Right cardiac atrium (tissue), 5 donors: ENCODE results near the gene LIMCH1. TPM values are rescaled to one million over a fixed set of nuclear protein-coding genes. Genes with fewer than 3 reads are reported as not detected.
A peak's percentile ranks its signal among the peaks of the same experiment; 100 is the strongest.

Source experiments
- ATAC-seq, 2 donors: fragments of 200-7000 bp; cut with Tn5 transposase; one replicate each; pipeline versions ENCODE4 v1.8.0 to v1.9.1; 2020; ENCODE audit warnings: moderate library complexity in 2 of 2, mild to moderate bottlenecking in 1 of 2
- DNase-seq, 3 donors: peaks; one replicate each; pipeline ENCODE4 v3.0.0-alpha.2; 2020
- H3K27ac ChIP-seq: one replicate; pipeline ENCODE4 v1.5.1; 2013; ENCODE audit warnings: mild to moderate bottlenecking, low read length, control low read depth, moderate library complexity
- H3K27me3 ChIP-seq: one replicate; pipeline ENCODE4 v1.6.1; 2013; ENCODE audit not compliant: control insufficient read depth, insufficient read depth
- H3K4me1 ChIP-seq: one replicate; pipeline ENCODE4 v1.6.1; 2013; ENCODE audit warnings: low read length; ENCODE audit not compliant: control insufficient read depth, insufficient read depth
- H3K4me3 ChIP-seq: one replicate; pipeline ENCODE4 v1.5.1; 2013; ENCODE audit warnings: low read length, control low read depth
- H3K9me3 ChIP-seq: one replicate; pipeline ENCODE4 v1.6.1; 2013; ENCODE audit warnings: low read length; ENCODE audit not compliant: control insufficient read depth
- WGBS: extraction: QIAGEN DNeasy Blood & Tissue Kit; methylation state at CpG from one replicate; pipeline ENCODE4 v1.1.7; 2013; 5-methylcytosine and 5-hydroxymethylcytosine counted together
- intact Hi-C, 4 donors: fragments of 100-400 bp; cut with DNase I; formaldehyde crosslinking; loops; one replicate each; pipeline versions ENCODE4 v1.11.0 to v1.14.0; 2022 to 2023
- polyA plus RNA-seq: library from polyadenylated mRNA; stranded (reverse); fragments of 200-250 nt; gene quantifications from one replicate; pipeline ENCODE4 v1.2.3, GENCODE V29; 2013
- total RNA-seq, 4 donors: library from RNA; stranded (reverse); fragmentation: NEBNext Ultra II Directional; extraction: Animal tissue kit (Norgen Biotek cat#: 25700); gene quantifications; one replicate each; pipeline ENCODE4 v1.2.1, GENCODE V29; 2021
- donor health status: healthy with polysubstance abuse.
- donor health status: DM: no; HTN: yes; CAD: no.
- donor health status: DM: no; HTN: no; CAD: no.
- donor health status: DM: no; HTN: yes; CAD: no; lungs with severe emphysema.
- donor health status: DM: yes; HTN: yes; CAD: no.

LIMCH1 gene
- total and polyA plus RNA-seq, 5 donors, result 43.3 to 248 (median 184) TPM

GRCh38 chr4:41656572-41657520 lies 118.9 kb downstream of the LIMCH1 start:
- no peaks in the 10 kb centered on the region for H3K27me3 ChIP-seq
- intact Hi-C loops, result loop anchor here in 1 of 4 donors (5.0 kb wide), 1 partner anchor 375 kb away; no protein-coding TSS in a partner anchor
- DNase-seq (peak in 2 of 3 donors; percentile 15 to 61), ATAC-seq (peak; percentile 83 to 84)
- 43% methylated on average over 15 of the region's 15 CpGs for WGBS
- H3K9me3 ChIP-seq, result no peaks in the 10 kb centered on the region
- H3K27ac ChIP-seq, result peak overlapping the region; percentile 92
- peaks cover 4% of the 10 kb centered on the region for H3K4me1 ChIP-seq
- H3K4me3 ChIP-seq, result no peak overlapping the region

DNA sequence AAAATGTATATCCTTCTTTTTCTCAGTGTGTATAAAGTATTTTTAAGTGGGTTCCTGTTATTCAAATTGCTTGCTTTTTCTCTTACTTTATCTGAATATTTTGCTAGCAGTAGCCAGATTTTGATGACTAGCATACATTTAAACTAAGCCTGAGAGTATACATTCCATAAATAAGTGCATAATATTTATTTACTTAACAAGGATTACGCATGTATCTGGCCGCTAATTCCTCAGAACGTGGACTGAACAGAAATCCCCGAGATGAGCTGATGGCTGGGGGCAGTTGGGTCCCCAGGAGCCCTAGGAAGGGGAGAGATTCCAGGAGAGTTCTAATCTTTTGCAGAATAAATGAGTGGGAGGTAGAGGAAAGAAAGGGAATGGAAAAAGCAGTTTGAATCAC lies 119.6 kb downstream of the LIMCH1 start:
- intact Hi-C loops, result loop anchor here in 1 of 4 donors (5.0 kb wide), 1 partner anchor 375 kb away; no protein-coding TSS in a partner anchor
- Histone ChIP-seq H3K9me3 (no peaks in the 10 kb centered on the region), H3K4me1 (peaks cover 4% of the 10 kb centered on the region), H3K27me3 (no peaks in the 10 kb centered on the region), H3K27ac (no peak overlapping the region), H3K4me3 (no peak overlapping the region)
- WGBS, result 79% methylated on average over 4 of the region's 4 CpGs
- ATAC-seq (no peak), DNase-seq (no peak)

DNA sequence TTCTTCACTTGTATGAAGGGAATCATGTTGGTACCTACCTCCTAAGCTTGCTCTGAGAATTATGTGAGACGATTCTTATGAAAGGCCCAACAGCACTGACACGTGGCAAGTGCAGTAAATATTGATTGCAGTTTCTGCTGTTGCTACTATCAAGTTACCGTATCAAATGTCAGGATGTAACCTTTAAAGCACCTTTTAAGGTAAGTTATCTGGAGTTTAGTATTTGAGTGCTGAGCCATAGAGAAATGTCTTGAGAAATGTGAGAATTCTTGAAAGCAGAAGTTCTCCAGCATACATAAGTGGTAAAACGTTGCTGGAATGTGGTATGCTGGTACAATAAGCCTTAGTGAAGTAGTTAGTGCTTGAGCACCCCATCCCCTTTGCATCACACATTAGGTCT lies 120.2 kb downstream of the LIMCH1 start:
- 56% methylated on average over 4 of the region's 4 CpGs for WGBS
- Histone ChIP-seq H3K27ac (no peak overlapping the region), H3K9me3 (no peaks in the 10 kb centered on the region), H3K4me3 (no peak overlapping the region), H3K4me1 (peaks cover 4% of the 10 kb centered on the region), H3K27me3 (no peaks in the 10 kb centered on the region)
- intact Hi-C loops, result loop anchor here in 1 of 4 donors (5.0 kb wide), 1 partner anchor 376 kb away; no protein-coding TSS in a partner anchor
- no peak for DNase-seq
- no peak for ATAC-seq

GRCh38 chr4:41660352-41660751 lies 122.4 kb downstream of the LIMCH1 start:
- intact Hi-C loops, result loop anchor here in 2 of 4 donors (2.0 to 5.0 kb wide), 2 partner anchors 378 to 380 kb away; no protein-coding TSS in a partner anchor
- DNase-seq, result no peak
- no peak overlapping the region for H3K4me3 ChIP-seq
- H3K27ac ChIP-seq, result no peak overlapping the region
- no peak for ATAC-seq
- WGBS, result 89% methylated on average over 3 of the region's 3 CpGs
- no peaks in the 10 kb centered on the region for H3K27me3 ChIP-seq
- H3K9me3 ChIP-seq, result no peaks in the 10 kb centered on the region
- H3K4me1 ChIP-seq, result peaks cover 6% of the 10 kb centered on the region

DNA sequence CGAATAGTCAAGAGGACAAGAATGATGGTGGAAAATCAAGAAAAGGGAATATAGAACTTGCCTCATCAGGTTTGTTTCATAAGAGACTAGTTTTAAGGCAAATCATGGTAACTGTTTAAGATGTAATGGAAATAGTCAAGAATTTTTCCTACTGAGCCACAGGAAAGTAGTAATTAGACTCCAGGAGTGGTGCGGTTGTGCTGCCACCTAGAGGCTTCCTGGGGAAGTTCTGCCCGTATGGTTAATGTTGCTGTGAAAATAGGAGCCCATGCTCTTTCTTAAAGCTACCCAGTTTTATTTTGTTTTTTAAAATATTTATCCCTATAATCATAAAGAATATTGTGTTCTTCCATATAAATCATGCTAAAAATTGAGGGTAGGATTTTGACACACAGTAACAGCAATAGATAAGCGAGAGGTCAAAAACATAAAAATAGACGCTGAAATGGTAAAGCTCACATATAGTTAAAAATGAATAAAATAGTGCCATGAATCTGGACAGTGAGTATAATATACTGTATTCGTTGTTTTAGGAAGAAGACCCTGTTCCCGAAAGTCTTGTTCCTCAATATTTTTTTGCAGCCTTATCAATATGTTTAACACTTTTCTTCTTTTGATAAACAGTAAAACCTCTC lies 123.6 kb downstream of the LIMCH1 start:
- peak; percentile 51 to 86 (median 69) for DNase-seq
- no peaks in the 10 kb centered on the region for H3K27me3 ChIP-seq
- ATAC-seq, result peak; percentile 64 to 65

GRCh38 chr4:41665636-41666207 lies 127.8 kb downstream of the LIMCH1 start:
- Histone ChIP-seq H3K27ac (no peak overlapping the region), H3K4me1 (peaks cover 2% of the 10 kb centered on the region), H3K4me3 (no peak overlapping the region), H3K27me3 (no peaks in the 10 kb centered on the region), H3K9me3 (no peaks in the 10 kb centered on the region)
- WGBS, result 72% methylated on average over 3 of the region's 3 CpGs
- no peak for ATAC-seq
- DNase-seq, result no peak
- intact Hi-C loops, result loop anchor here in 1 of 4 donors (2.0 kb wide), 1 partner anchor 387 kb away; no protein-coding TSS in a partner anchor

More for the DNA sequence above, 123.6 kb downstream of the LIMCH1 start:
- intact Hi-C loops, result loop anchor here in 2 of 4 donors (2.0 to 5.0 kb wide), 2 partner anchors 379 to 381 kb away; no protein-coding TSS in a partner anchor
- Histone ChIP-seq H3K4me1 (peaks cover 6% of the 10 kb centered on the region), H3K4me3 (no peak overlapping the region), H3K9me3 (no peaks in the 10 kb centered on the region), H3K27ac (no peak overlapping the region)
- WGBS, result 56% methylated on average over 7 of the region's 7 CpGs

DNA sequence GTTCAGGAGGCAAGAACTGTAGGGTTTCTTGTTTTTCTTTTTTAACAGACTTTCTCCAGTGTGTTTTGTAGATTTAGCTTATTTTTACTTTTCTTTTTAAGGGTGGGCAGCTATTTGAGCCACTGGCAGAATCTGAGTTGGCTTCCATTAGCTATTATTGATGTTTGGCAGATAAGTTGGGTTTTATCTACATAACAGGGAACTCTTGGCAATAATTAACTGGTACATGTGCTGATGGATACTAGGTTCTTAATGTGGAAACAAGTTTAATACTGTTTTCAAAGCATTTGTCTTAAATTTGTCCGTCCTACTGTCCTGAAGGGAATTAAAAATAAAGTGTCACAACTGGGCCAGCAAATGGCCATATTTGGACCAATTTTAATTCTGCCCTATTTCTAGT lies 130.1 kb downstream of the LIMCH1 start:
- Histone ChIP-seq H3K4me1 (peaks cover 2% of the 10 kb centered on the region), H3K4me3 (no peak overlapping the region), H3K27ac (no peak overlapping the region), H3K9me3 (no peaks in the 10 kb centered on the region), H3K27me3 (no peaks in the 10 kb centered on the region)
- DNase-seq (no peak), ATAC-seq (no peak)
- WGBS, result 78% methylated on average over 1 of the region's 1 CpG
- intact Hi-C loops, result no loop called here

GRCh38 chr4:41670530-41670929 lies 132.6 kb downstream of the LIMCH1 start:
- Histone ChIP-seq H3K27ac (no peak overlapping the region), H3K4me3 (no peak overlapping the region), H3K9me3 (no peaks in the 10 kb centered on the region), H3K27me3 (no peaks in the 10 kb centered on the region), H3K4me1 (no peaks in the 10 kb centered on the region)
- WGBS, result 86% methylated on average over 6 of the region's 6 CpGs
- ATAC-seq, result no peak
- intact Hi-C loops, result no loop called here
- no peak for DNase-seq

- Histone ChIP-seq H3K27me3 (no peaks in the 10 kb centered on the region), H3K9me3 (no peaks in the 10 kb centered on the region), H3K27ac (no peak overlapping the region), H3K4me1 (no peaks in the 10 kb centered on the region), H3K4me3 (no peak overlapping the region)
- ATAC-seq (no peak), DNase-seq (no peak)
- intact Hi-C loops, result no loop called here
Measured at GRCh38 chr4:41670982-41671381, 133.0 kb downstream of the LIMCH1 start.

DNA sequence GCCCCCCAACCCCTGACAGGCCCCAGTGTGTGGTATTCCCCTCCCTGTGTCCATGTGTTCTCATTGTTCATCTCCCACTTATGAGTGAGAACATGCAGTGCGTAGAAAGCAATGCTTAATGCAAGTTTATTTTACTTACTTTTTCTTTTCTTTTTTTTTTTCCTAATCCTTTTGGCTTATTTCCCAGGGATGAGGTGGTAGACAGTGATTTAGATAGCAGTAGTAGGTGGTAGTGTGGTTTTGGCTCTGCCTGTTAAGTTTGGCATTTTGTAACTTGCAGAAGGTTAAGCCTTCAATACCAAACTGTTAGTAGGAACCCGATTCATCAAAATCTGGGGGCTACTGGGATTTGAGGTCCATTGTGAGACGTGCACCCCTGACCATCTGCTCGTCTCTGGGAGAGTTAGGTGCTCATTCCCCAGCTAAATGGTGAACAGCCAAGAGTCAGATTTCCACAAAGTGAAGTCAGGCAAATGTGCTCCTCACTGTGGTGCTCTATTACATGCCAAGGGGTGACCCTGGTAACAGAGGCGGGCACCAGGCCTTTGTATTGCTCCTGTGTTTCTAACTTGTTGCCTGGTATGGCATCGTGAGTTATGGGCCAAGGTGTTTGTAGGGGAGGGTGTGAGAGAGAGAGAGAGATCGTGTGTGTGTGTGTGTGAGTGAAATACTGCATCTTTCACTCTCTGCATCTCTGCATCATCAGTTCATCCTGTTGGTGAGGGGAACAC lies 140.3 kb downstream of the LIMCH1 start:
- Histone ChIP-seq H3K27me3 (no peaks in the 10 kb centered on the region), H3K4me3 (no peak overlapping the region), H3K9me3 (no peaks in the 10 kb centered on the region), H3K4me1 (no peaks in the 10 kb centered on the region), H3K27ac (no peak overlapping the region)
- ATAC-seq (no peak), DNase-seq (no peak)
- 84% methylated on average over 7 of the region's 7 CpGs for WGBS
- intact Hi-C loops, result no loop called here
